SK-N-SH treated with all-trans-retinoic acid at 6 μM for 48 hours (cell line): Measurements from ENCODE around the gene TSC1.

Source experiments
- ARNTL ChIP-seq: fragments of 450-650 bp; formaldehyde crosslinking; IDR thresholded peaks from 2 replicates; pipeline ENCODE4 v1.5.0; 2020; ENCODE audit warnings: low read depth, mild to moderate bottlenecking, moderate library complexity, borderline replicate concordance
- BACH2 ChIP-seq: fragments of 250-450 bp; sonication (Bioruptor Pico); IDR thresholded peaks from 2 replicates; pipeline ENCODE4 v1.9.0; 2021; ENCODE audit warnings: mild to moderate bottlenecking, borderline replicate concordance
- GLIS3 ChIP-seq: fragments of 250-450 bp; sonication (Bioruptor Pico); IDR thresholded peaks from 2 replicates; pipeline ENCODE4 v1.5.0; 2020; ENCODE audit warnings: mild to moderate bottlenecking, moderate library complexity
- POU6F1 ChIP-seq: fragments of 250-450 bp; sonication (Bioruptor Pico); IDR thresholded peaks from 2 replicates; pipeline ENCODE4 v1.8.0; 2021; ENCODE audit warnings: low read depth, mild to moderate bottlenecking, moderate library complexity, borderline replicate concordance
- RARB ChIP-seq: fragments of 250-450 bp; sonication (Bioruptor Pico); IDR thresholded peaks from 2 replicates; pipeline ENCODE4 v1.8.0; 2021; ENCODE audit warnings: mild to moderate bottlenecking, moderate library complexity
- TCF4 ChIP-seq: fragments of 250-450 bp; sonication (Bioruptor Pico); IDR thresholded peaks from 2 replicates; pipeline ENCODE4 v1.8.0; 2021; ENCODE audit warnings: mild to moderate bottlenecking, moderate library complexity, borderline replicate concordance
- ZC3H10 ChIP-seq: fragments of 250-450 bp; sonication (Bioruptor Pico); IDR thresholded peaks from 2 replicates; pipeline ENCODE4 v1.5.1; 2021; ENCODE audit warnings: mild to moderate bottlenecking, moderate library complexity
- TF ChIP-seq, protein P1 (sequence below): fragments of 250-450 bp; sonication (Bioruptor Pico); IDR thresholded peaks from 2 replicates; pipeline ENCODE4 v1.8.0; 2020; ENCODE audit warnings: mild to moderate bottlenecking, moderate library complexity, borderline replicate concordance
- TF ChIP-seq, protein P2 (sequence below): fragments of 250-450 bp; sonication (Bioruptor Pico); IDR thresholded peaks from 2 replicates; pipeline ENCODE4 v1.5.1; 2020; ENCODE audit warnings: low read depth, mild to moderate bottlenecking, moderate library complexity

DNA sequence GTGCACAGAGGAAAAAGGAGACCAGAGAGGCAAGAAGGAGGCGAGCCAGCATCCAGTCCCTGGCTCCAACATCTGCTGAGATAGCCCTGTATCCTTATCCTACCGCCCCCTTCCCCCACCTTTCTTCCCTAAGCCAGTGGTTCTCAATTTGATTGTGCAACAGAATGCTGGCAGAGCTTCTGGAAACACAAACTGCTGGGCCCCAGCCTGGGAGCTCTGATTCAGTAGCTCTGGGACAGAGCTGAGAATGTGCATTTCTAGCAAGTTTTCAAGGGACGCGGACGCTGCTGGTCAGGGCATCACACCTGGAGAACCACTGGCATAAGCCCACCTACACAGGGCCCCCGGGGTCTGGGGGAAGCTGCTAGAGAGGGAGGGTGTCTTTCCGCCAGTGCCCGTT lies 87.4 kb downstream of the TSC1 start:
- TF ChIP-seq TCF4 (CRISPR knock-in tag): no peak
- TF ChIP-seq, protein P1, sequence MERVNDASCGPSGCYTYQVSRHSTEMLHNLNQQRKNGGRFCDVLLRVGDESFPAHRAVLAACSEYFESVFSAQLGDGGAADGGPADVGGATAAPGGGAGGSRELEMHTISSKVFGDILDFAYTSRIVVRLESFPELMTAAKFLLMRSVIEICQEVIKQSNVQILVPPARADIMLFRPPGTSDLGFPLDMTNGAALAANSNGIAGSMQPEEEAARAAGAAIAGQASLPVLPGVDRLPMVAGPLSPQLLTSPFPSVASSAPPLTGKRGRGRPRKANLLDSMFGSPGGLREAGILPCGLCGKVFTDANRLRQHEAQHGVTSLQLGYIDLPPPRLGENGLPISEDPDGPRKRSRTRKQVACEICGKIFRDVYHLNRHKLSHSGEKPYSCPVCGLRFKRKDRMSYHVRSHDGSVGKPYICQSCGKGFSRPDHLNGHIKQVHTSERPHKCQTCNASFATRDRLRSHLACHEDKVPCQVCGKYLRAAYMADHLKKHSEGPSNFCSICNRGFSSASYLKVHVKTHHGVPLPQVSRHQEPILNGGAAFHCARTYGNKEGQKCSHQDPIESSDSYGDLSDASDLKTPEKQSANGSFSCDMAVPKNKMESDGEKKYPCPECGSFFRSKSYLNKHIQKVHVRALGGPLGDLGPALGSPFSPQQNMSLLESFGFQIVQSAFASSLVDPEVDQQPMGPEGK (CRISPR knock-in tag): no peak
- TF ChIP-seq ARNTL (CRISPR knock-in tag): no peak
- TF ChIP-seq, protein P2, sequence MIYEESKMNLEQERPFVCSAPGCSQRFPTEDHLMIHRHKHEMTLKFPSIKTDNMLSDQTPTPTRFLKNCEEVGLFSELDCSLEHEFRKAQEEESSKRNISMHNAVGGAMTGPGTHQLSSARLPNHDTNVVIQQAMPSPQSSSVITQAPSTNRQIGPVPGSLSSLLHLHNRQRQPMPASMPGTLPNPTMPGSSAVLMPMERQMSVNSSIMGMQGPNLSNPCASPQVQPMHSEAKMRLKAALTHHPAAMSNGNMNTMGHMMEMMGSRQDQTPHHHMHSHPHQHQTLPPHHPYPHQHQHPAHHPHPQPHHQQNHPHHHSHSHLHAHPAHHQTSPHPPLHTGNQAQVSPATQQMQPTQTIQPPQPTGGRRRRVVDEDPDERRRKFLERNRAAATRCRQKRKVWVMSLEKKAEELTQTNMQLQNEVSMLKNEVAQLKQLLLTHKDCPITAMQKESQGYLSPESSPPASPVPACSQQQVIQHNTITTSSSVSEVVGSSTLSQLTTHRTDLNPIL: no peak
- TF ChIP-seq ZC3H10 (CRISPR knock-in tag): no peak
- TF ChIP-seq GLIS3 (CRISPR knock-in tag): no peak
- TF ChIP-seq POU6F1: no peak
- TF ChIP-seq RARB (CRISPR knock-in tag): no peak
- TF ChIP-seq BACH2: no peak
